Stimulated activated CD8-positive, alpha-beta memory T cell treated with anti-CD3 and anti-CD28 coated beads, Interleukin-7, amount 100 ng/mL, for 48 hours (primary cell): ENCODE data around the gene NCOR2.
A peak's percentile ranks its signal among the peaks of the same experiment; 100 is the strongest.

Experiments
- DNase-seq, 2 donors: peaks; one replicate each; pipeline ENCODE4 v3.0.0-alpha.2; 2020; ENCODE audit warnings: low read depth in 1 of 2; ENCODE audit errors: extremely low read depth in 1 of 2

Gene NCOR2

DNA sequence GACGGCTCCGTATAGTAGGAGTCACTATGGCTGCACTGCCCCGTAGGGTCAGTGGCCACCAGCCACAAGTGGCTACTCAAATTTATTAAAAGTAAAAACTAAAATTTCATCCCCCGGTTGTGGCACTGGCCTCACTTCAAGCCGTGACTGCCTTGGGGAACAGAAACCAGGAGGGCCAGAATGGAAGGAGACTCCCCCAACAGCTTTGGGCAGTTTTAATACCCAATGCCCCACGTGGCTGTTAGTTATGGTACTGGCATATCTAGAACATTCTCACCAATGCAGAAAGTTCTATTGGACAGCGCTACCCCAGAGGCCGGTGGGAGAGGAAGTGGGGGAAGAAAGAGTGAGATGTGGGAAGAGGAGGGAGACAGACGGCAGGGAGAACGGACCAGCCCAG is 6.2 kb downstream of the NCOR2 start:
- DNase-seq, result no peak

DNA sequence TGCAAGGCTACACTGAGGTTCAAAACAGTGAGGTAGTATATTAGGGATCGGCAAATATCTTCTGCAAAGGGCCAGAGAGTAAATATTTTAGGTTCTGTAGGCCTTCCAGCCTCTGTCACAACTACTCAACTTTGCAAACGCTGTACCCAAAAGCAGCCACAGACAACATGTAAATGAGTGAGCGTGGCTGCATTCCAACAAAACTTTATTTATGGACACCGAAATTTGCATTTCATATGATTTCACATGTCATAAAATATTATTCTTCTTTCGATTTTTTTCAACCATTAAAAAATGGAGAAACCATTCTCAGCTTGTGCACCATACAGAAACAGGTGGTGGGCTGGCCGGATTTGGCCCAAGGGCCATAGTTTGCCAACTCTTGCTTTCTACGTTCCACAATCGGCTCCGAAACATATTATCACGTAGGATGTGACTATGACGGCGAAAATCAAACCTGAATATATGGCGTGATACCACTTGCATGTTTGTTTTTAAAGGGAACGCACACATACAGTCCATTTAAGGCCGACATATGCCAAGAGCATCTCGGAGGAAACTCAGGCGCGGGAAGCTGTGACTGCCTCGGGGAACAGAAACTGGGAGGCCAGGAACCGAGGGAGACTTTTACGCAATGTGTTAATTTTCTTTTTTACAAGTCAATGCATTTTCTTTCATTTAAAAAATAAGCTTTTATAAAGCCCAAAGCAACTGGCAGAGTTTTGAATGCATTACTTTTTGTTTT is 7.1 kb downstream of the NCOR2 start:
- no peak for DNase-seq

DNA sequence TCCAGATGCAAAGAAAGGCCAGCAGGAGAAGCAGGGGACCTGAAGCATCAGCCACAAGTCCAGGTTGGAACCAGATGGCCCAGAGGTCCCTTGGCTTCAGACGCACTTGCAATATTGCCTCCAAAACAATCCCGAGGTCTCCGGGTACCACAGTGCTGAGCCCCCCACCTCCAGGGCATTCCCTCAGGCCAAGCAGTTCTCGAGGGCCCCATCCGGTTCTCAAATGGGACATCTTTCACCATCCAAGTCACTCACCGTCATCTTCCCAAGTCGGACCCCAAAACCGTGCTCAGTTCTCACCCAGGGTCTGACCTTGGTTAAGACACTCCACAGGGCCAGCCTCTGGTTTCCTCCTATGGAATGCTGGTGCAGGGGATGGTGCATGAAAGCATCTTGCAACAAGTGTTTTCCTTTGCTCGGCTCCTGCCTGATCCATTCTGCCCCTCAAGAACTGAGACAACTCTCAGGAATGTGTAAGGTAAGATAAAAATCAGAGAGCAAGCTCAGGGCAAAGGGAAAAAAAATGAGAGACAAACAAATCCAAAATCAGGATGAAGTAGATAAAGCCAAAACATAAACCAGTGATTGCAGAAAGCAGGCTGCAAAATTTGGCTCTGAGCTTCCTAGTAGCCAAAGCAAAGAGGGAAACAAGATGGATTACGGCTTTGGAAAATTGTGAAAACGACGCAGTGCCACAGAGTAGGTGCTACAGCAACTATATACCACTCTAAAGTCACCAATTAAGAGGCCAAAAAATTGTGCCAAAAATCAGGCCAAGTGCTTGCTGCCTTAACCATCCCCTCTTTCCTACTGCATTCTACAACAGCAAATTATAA is 8.0 kb downstream of the NCOR2 start:
- DNase-seq, result no peak

DNA sequence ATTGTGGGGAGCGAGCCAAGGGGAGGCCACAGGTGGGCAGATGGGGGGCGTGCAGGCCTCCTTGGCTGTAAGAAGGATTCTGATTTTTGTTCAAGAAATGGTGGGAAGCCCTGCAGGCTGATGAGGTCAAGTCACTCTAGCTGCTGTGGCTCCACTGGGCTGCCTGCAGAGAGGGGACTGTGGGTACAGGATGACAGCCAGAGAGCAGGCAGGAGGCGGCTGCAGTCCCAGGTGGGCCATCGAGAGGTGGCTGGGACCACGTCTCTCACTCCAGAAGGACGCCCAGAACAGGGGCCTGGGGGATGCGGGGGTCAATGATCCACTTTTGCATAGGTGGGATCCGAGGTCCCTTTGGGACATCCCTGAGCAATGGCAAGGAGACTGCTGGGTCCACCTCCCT is 9.1 kb downstream of the NCOR2 start:
- no peak for DNase-seq

DNA sequence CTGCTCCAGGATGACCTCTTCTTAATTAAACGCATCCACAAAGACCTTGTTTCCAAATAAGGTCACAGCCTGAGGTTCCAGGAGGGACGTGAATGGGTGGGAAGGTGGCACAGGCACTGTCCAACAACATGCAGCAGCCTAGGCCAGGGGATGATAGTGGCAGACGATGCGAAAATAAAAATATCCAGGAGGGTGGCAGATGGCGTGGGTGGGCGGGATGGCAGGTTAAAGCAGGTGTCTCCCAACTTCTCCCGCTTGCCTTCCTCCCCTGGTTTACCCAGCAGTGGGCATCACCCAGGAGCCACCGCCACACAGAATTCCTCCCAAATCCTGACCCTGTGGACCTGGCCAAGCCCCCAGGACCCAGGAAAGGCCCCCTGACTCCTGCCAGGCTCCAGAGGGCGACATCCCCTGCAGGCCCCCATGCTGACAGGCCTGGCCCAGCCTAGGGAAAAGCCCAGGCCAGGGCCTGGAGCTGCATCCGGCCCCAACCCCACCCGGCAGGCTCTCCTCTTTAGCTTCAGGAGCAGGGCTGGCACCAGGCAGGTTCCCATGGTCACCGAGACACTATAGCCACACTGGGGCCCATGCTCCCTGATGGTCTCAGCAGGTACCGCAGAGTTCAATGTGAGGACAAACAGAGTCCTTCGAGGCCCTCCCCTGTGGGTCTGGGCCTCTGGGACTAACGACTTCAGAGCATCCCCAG is 9.7 kb downstream of the NCOR2 start:
- DNase-seq, result no peak

DNA sequence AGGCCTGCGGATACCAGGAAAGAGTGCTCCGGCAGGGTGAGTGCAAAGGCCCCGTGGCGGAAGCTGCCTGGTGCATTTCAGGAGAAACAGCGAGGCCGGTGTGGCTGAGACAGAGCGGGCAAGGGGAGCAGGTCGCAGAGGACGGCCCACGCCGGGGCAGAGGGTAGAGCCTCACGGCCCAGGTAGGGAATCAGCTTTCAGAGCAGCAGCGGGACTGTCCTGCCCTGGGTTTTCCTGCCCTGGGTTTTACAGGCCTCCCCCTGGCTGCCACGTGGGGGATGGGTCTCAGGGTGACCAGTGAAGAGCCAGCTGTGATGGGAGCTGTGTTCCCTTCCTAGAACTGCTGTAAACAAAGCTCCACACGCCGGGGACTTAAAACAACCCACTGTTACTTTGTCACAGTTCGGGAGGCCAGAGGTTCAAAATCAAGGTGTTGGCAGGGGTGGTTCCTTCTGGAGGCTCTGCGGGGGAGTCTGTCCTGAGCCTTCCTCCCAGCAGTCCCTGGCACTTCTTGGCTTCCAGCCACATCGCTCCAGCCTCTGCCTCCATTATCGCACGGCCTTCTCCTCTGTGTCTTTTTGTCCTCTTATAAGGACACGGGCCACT is 10.4 kb downstream of the NCOR2 start:
- no peak for DNase-seq

DNA sequence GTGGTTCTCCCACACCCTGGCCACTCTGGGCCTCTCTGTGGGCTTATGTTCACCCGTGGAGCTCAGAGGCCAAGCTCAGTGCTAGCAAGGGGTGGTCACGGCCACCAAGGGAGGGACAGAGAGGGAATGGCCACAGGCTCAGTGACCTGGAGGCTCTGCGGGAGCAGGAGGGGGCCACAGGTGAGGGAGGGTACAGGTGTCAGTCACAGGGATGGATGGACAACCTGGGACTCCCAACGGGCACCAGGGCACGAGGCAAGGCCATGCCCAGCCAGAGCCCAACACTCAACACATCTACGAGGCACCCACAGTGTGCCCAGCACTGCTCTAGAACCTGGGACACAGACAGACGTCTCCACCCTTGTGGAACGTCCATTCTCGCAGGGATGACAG is 11.3 kb downstream of the NCOR2 start:
- DNase-seq, result no peak

DNA sequence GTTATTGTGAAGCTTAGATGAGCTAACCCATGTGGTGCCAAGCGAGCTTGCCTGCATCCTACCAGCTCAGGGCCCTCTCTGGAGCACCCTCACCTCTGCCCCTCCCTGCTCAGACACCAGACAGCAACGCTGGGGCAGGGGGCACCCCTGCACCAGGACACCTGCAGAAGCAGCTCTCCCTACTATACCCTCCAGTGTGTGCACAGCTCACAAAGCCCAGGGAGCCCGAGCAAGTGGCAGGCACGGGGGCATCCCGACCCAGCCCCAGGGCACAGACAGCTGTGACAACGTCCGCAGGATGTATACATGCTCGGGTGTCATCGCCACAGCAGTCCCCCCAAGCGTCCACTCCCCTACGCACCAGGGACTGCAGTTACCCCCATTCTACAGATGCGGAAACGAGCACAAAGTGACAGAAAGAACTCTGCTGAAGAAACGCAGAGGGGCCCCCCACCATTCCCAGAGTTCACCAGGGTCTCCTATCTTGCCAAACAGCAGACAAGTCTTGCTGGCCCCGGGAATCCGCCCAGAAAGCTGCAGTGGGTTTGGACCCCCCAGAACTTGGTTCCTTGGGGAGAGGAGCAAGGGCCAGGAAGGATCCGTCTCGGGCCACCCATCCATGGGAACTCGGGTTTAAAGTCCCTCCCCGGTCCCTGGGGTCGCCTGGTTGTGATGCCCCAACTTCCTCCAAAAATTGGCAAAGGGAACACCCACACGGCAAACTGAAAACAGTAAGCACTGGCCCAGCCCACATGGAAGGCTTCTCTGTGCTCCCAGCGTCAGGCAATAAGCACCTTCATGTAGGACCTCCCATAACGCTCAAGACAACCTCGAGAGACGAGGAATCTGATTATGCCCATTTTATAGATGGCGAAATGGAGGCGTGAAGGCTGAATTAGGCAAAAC is 12.0 kb downstream of the NCOR2 start:
- DNase-seq, result no peak

DNA sequence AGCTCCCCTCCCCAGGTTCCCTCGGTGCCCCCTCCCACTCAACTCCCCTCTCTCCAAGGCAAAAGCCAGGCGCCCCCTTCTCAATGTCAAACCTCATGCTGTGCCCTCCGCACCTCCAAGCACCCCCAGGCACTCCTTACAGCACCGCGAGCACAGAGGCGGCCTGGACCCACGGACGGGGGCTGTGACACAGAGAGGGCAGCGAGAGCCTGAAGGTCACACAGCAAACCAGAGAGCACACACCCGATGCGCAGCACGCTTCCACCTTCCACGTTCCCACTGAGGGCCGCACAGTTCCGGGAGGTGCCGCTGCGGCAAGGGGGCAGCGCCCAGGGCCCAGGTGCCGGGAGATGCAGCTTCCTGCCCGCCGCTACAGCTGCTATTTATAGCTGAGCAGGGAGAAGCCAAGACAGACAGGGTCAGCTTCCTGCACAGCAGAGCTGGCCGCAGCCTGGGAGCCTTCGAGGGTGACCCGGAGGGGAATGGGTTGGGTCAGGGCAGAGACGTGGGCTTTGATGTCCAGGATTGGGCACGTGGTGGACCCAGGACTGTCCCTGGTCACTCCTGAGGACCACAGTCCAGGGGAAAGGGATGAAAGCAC is 12.9 kb downstream of the NCOR2 start:
- DNase-seq, result no peak

DNA sequence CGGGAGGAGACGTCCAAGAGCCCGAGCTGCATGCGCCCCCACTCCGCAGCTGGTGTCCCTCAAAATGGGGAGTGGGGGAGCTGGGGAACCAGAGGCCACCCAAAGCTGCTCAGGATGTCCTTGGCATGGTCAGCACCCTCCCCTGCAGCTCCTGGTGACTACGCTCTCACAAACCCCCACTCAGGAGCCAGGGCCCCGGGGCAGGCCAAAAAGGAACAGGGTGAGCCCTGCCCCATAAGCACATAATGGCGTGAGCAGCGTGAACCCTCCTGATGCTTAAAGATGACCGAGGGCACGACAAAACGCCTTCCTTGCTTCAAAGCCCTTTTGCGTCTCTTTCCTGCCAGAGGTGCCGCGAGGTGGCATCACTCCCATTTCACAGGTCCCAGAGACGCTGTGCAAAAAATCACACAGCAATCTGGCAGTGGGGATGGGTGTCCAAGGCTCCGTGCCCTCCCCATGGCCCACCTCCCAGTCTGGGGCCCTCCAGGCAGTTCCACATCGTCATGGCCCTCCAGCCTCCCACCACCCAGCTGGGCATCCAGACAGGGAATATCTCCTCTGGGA is 13.5 kb downstream of the NCOR2 start:
- no peak for DNase-seq

DNA sequence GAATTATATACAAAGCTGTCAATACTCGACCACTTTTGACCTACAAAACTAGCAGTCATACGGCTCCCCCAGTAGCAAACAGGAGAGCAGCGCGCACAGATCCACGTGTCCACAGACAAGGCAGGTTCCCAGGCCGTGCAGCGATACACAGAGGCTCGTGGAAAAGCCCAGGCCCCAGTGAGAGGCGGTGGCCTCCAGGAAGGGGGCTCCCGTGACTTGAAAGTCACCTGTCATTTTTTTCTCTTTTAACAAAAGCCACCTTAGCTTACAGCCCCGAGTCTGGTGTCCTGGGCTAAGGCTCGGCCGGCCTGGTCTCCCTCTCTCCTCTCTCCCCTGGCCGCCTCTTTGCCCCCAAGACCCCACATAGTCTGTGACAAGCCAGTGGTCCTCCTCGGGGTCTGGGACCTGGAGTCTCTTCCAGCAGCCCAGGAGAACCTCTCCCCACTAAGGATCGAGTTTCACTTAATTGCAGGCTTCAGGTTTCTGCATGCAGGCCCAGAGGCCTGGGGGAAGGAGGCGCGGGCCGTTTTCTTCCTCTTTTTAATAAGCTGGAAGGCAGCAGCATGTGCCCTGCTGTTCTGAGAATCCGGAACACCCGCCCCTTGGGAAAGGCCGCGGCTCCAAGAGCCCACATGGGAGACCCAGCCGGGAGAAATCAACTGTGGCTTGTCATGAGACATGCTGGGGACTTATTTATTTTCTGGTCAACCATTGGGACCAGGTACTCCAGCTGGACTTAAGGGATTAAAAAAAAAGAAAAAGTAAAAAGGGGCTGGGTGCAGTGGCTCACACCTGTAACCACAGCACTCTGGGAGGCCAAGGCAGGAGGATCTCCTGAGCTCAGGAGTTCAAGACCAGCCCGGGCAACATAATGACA is 15.9 kb downstream of the NCOR2 start:
- no peak for DNase-seq

DNA sequence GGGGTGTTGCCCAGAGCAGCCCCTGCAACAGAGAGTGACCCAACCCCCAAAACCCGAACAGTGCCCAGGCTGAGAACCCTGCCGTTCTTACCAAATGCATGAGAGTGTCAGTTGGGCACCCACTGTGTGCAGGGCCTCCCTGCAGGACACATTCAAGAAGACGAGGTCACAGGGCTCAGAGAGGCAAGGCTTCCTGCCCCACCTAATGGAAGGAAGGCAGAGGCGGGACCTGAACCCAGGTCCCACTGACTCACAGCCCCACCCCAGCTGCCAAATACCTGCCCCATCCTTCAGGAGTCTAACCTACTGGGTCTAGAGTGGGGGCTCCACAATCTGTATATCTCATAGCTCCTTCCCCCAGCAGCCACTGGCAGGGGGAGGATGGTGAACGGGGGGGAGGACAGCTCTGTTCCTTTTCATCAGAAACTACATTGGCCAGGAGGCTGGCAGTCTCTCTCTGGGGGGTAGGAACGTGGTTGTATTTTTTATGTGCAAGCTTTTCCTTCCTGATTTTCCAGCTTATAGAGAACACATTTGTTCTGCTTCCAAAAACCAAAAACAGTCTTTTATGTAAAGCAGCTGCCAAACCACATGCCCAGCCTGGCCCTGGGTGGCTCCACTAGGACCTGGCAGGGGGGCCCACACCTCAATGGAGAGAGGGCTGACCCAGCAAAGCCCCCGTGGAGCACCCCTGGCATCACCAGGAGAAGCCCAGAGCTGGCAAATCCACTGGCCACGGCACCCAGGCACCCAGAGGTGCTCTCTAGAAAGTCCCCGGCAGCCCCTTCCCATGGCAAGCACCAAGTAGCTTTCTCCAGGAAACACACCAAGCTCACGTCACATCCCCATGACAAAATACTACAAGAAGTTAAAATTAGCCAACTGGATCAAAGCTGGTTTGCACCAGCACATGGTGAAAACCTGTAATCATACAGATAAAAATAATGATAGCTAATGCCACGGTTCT is 17.0 kb downstream of the NCOR2 start:
- DNase-seq, result no peak

DNA sequence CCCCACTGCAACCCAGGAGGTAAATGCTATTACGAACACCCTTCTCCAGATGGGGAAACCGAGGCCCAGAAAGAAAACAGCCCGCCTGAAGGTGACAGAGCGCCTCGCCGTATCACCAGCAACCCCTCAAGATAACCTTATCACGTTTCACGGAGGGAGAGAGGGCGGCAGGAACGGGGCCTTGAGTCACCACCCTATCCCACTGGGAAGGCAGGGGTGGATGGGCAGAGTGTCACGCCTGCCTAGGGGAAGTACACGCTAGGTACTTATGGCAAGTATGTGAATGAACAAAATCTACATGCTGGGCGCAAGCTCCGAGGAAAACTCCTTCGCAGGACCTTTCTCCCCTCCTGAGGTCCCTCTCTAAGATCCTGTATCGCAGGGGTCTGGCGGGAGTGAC is 17.8 kb downstream of the NCOR2 start:
- no peak for DNase-seq

DNA sequence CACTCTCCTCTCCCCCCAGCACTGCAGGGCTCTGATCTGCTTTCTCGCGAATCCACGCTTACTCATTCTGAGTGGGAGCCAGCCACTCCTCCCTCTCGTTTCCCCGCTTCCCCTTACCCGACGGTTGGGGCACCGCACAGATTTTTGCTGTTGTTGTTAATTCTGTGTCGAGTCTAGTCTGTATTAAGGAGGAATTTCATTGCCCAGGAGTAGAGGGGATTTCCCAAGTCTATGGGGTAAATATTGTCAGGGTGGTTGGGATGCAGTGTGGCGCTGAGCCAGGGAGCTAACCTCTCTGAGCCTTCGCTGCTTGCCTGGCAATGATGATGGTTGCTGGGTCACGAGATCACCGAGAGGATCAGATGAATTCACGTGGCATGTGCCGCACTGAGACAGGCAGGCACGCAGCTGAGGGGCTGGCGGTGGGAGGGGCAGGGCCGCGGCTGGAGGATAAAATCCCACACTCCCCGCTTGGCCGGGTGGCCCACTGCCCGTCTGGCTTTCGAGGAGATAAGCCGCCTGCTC is 18.5 kb downstream of the NCOR2 start:
- peak in 1 of 2 donors; percentile 39 for DNase-seq

DNA sequence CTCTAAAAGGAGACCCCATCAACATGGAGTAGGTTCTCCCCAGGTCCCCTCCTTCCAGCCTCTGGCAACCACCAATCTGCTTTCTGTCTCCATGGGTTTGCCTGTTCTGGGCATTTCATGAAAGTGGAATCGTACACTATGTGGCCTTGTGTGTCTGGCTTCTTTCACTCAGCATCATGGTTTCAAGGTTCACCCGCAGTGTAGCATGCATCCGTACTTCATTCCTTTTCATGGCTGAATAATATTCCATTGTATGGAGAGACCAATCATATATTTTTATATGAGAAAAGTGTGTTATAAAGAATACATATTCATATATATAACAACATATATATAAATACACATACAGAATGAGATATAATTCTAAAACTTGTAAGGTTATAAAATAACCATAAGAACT is 19.8 kb downstream of the NCOR2 start:
- DNase-seq, result no peak

DNA sequence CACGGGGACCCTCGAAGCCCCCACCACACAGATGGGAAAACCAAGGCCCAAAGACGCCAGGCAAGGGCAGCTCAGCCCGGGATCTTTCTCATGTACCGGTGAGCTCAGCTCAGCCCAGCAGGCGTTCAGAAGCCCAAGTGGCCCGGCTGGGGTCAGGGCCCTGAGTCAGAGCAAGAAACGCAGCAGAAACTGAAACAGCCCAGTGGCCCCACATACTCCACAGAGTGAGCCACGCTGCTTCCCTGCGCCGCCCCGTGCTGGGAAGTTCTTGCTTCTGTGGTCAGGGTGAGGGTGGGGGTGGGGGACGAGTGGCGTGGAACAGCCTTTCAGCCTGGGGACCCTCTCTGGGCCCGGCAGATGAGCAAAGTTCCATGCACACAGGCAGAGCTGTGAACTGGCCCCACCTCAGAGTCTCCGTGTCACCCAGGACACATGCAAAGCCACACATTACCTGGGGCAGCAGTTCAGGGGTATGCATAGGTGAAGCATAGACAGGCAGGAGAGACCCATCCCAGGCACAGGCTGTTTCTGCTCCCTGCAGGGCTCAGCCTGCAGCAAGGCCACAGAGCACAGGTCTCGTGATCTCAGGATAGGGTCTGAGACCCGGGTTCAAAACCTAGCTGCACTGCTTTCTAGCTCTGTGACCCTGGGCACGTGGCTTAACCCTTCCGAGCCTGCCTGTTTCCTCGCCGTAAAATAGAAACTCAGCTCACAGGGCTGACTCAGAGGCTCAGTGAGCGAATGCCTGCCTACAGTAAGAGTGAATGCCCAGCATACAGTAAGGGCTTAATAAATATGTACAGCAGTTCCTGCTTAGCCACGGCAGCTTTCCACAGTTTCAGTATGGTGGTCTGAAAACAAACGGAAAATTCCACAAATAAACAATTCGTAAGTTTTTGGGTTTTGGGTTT is 21.6 kb downstream of the NCOR2 start:
- peak; percentile 52 to 73 for DNase-seq
